Neural cell (in vitro differentiated cells): Measurements from ENCODE around the gene PRKG1.

Experiments used
- EZH2 ChIP-seq: fragments of 200-600, 300-800 bp; shearing (Covaris generic), sonication (generic); IDR thresholded peaks from 2 replicates; pipeline ENCODE4 v1.6.1; 2014; ENCODE audit warnings: antibody characterized with exemption, low read length, borderline replicate concordance, mild to moderate bottlenecking; ENCODE audit not compliant: insufficient read depth, poor library complexity, severe bottlenecking
- TF ChIP-seq, protein P1 (sequence below): fragments of 450-650 bp; IDR thresholded peaks from 2 replicates; pipeline ENCODE4 v1.5.1; 2014; ENCODE audit warnings: antibody characterized with exemption, mild to moderate bottlenecking, moderate library complexity; ENCODE audit not compliant: poor library complexity, severe bottlenecking

DNA sequence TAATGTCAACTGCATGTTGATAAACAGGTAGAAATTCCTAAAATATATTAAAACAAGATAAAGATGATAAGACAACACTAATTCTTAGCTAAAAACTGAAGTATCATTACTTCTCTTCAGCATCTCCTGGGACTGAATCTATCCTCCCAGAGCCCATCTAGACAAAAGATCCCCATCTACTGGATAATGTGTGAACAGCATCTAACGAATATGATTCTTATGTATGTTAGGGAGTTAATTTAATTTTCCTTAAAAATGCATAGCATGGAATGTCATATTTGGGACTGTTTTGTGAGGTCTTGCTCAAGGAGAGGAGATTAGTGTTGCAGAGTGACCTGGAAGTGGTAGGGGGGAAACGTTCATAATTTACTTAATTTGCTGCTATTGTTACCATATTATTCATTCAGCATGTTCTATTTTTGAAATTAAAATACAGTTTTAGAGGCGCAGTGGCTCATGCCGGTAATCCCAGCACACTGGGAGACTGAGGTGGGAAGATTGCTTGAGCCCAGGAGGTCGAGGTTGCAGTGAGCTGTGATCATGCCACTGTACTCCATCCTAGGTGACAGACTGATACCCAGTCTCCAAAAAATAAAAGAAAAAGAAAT lies 930.2 kb downstream of the PRKG1 start:
- TF ChIP-seq, protein P1, sequence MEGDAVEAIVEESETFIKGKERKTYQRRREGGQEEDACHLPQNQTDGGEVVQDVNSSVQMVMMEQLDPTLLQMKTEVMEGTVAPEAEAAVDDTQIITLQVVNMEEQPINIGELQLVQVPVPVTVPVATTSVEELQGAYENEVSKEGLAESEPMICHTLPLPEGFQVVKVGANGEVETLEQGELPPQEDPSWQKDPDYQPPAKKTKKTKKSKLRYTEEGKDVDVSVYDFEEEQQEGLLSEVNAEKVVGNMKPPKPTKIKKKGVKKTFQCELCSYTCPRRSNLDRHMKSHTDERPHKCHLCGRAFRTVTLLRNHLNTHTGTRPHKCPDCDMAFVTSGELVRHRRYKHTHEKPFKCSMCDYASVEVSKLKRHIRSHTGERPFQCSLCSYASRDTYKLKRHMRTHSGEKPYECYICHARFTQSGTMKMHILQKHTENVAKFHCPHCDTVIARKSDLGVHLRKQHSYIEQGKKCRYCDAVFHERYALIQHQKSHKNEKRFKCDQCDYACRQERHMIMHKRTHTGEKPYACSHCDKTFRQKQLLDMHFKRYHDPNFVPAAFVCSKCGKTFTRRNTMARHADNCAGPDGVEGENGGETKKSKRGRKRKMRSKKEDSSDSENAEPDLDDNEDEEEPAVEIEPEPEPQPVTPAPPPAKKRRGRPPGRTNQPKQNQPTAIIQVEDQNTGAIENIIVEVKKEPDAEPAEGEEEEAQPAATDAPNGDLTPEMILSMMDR = peak; percentile 79
- no peak for TF ChIP-seq EZH2
